ENCODE data around the gene CDC42EP4. TPM values are rescaled to one million over a fixed set of nuclear protein-coding genes. Genes with fewer than 3 reads are reported as not detected.
A peak's percentile ranks its signal among the peaks of the same experiment; 100 is the strongest.
"Not testable (repeated sequence)": the region's sequence is repeated elsewhere in the genome, so short reads cannot be mapped to it uniquely, and the experiment has no call there.

The CDC42EP4 gene
- total RNA-seq, 2 donors from 2014 or later: 35.4 to 56.0 TPM

DNA sequence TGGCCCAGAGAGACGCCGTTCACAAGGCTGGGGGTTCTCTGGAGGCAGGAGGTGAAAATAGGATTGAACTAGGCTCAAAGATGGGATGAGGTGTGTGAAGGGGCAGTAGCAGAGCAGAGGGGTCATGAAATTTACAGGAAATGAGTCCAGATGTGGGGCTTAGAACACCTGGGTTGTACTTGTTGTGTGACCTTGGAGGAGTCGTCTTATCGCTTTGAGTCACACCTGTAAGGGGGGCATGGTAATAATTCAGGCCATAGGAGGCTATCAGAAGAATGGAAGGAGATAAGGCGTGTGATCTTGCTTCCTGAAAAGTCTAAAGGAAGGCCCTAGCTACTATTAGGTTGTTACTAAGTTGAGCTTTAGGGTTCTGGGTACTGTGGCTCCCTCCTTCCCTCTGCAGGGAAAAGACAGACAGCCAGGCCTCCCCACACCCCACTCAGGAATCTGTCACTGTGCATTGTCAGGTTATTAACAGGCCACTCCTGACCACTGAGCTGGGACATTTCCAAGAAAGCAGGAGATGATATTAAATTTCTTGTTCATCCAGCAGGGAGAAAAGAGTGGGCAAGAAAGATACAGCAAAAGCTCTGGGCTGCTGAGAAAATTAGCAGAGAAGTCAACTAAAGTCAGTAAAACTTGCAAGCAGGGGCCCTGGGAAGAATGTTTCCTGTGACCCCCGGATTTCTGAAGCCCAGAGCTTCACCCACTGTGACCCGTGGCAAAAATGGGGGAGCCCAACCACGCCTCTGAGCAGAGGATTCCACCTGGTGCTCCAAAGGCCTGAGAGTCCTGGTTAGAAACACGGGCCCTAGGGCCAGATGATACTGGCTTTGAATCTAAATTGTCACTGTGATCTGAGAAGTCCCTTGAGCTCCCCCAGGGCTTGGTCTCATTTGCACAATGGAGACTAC lies 6.0 kb upstream of the CDC42EP4 start:
- Histone ChIP-seq H3K4me1 (peaks cover 0 to 15% of the 10 kb centered on the region in 2 donors), H3K4me3 (no peak overlapping the region), H3K9me3 (no peaks in the 10 kb centered on the region), H3K27ac (no peak overlapping the region), H3K27me3 (no peaks in the 10 kb centered on the region), H3K36me3 (no peaks in the 10 kb centered on the region)
- TF ChIP-seq, protein P1, sequence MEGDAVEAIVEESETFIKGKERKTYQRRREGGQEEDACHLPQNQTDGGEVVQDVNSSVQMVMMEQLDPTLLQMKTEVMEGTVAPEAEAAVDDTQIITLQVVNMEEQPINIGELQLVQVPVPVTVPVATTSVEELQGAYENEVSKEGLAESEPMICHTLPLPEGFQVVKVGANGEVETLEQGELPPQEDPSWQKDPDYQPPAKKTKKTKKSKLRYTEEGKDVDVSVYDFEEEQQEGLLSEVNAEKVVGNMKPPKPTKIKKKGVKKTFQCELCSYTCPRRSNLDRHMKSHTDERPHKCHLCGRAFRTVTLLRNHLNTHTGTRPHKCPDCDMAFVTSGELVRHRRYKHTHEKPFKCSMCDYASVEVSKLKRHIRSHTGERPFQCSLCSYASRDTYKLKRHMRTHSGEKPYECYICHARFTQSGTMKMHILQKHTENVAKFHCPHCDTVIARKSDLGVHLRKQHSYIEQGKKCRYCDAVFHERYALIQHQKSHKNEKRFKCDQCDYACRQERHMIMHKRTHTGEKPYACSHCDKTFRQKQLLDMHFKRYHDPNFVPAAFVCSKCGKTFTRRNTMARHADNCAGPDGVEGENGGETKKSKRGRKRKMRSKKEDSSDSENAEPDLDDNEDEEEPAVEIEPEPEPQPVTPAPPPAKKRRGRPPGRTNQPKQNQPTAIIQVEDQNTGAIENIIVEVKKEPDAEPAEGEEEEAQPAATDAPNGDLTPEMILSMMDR (IDR thresholded peaks at IDR 0.05): no peak
- no peak for DNase-seq (ENCODE audit: low spot score)

DNA sequence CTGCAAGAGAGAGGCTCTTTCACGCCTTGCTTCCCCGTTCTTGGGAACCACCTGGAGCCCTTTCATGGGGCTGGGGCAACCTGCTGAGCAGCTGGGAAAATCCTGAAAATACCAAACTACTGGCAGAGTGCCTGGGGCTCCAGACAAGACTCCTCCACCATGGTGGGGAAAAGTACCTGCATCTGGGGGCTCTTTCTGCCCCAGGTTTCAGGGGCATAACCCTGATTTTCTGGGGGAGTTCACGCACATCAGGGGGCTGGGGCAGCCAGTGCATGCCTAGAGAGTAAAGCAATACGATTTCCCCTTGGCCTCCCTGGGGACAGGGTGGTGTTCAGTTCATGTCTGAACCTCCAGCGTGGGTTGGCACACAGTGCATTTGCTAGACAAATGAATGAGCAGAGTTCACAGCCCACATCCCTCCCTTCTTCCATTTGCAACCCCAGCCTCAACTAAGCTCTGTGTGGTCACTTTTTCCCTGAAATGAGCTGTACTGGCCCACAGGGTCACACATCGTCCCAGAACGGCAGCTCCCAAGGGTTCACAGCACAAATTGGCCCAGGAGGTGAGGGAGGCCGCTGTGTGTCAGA lies 5.2 kb upstream of the CDC42EP4 start:
- Histone ChIP-seq H3K27ac (no peak overlapping the region), H3K9me3 (no peaks in the 10 kb centered on the region), H3K27me3 (no peaks in the 10 kb centered on the region), H3K4me1 (peaks cover 0 to 21% of the 10 kb centered on the region in 2 donors), H3K4me3 (no peak overlapping the region), H3K36me3 (no peaks in the 10 kb centered on the region)
- DNase-seq (ENCODE audit: low spot score): no peak
- TF ChIP-seq, protein P1 (IDR thresholded peaks at IDR 0.05): no peak

DNA sequence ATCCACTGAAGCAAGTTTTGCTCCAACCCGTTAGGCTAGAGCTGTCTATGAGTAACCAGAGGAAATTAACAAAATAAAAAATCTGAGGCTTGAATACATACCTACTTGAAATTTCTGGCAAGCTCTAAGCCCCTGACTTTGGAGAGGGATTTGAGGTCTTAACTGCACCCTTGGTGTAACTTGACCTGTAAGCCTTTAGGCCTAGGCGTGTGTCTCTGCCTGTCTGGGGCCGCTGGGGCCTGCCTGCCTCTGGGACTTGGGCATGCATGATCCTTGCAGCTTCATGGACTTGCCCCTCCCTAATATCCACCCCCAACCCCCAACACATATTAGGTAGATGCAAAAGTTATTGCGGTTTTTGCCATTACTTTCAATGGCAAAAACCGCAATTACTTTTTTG lies 3.7 kb upstream of the CDC42EP4 start:
- no peak for DNase-seq (ENCODE audit: low spot score)
- Histone ChIP-seq H3K36me3 (no peaks in the 10 kb centered on the region), H3K9me3 (no peaks in the 10 kb centered on the region), H3K27ac (no peak overlapping the region), H3K4me3 (no peak overlapping the region), H3K4me1 (peaks cover 0 to 21% of the 10 kb centered on the region in 2 donors), H3K27me3 (no peaks in the 10 kb centered on the region)
- TF ChIP-seq, protein P1 (IDR thresholded peaks at IDR 0.05): no peak

DNA sequence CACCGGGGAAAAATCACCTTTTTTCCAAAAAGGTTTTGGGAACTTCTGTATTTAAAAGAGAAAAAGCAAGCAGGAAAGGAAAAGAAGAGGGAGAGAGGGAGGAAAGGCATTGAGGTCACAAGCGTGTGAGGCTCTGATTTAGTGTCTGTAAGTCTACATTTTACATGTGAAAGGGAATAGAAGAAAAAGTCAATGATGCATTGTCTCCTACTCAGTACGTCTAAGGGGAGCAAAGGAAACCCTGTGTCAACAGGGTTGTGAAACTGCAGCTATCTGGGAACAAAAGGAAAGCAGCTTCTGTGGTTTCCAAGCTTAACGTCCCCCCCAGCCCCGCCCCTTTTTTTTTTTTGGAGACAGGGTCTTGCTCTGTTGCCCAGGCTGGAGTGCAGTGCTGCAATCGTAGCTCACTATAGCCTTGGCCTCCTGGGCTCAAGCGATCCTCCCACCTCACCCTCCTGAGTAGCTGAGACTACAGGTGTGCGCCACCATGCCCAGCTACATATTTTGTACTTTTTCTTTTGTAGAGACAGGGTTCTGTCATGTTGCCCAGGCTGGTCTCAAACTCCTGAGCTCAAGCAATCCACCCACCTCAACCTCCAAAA lies 1.8 kb upstream of the CDC42EP4 start:
- peaks cover 0 to 39% of the 10 kb centered on the region in 2 donors for H3K4me1 ChIP-seq
- no peak for DNase-seq (ENCODE audit: low spot score)
- no peaks in the 10 kb centered on the region for H3K36me3 ChIP-seq
- no peak overlapping the region for H3K4me3 ChIP-seq
- H3K27me3 ChIP-seq: no peaks in the 10 kb centered on the region
- H3K27ac ChIP-seq: no peak overlapping the region
- TF ChIP-seq, protein P1 (IDR thresholded peaks at IDR 0.05): no peak
- no peaks in the 10 kb centered on the region for H3K9me3 ChIP-seq

DNA sequence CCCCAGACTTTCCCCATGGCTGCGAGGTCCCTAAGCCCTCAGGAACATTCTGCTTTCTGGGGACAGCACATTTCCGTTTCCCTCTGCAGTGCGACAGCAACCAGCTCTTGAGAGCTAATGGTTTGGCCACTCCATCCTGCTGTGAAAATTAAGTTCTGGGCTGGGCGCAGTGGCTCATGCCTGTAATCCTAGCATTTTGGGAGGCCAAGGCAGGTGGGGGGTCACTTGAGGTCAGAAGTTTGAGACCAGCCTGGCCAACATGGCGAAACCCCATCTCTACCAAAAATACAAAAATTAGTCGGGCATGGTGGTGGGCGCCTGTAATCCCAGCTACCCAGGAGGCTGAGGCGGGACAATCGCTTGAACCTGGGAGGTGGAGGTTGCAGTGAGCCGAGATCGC lies 1.1 kb upstream of the CDC42EP4 start:
- Histone ChIP-seq H3K27ac (peak overlapping the region; percentile 98 to 99), H3K4me1 (peaks cover 0 to 44% of the 10 kb centered on the region in 2 donors)
- not testable (repeated sequence) for H3K36me3 ChIP-seq; H3K27me3 ChIP-seq; H3K4me3 ChIP-seq; DNase-seq (ENCODE audit: low spot score); H3K9me3 ChIP-seq

DNA sequence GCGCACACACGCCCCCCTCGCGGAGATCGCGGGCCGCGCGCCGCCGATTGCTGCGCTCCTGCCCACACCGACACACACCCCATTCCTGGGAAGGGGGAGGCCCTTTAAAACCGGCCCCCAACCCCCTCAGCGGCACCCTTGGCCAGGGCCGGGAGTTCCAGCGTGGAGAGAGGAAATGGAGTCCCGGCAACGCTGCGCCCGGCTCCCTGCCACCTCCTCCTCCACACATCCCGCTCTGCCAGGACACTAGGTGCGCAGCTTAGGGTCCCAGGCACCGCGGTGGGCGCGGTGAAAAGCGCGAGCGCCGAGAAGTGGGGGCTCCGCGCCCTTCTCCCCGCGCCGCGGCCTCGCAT lies 397 bp downstream of the CDC42EP4 start:
- H3K27ac ChIP-seq: peak overlapping the region; percentile 98 to 99

More for the DNA sequence above, 397 bp downstream of the CDC42EP4 start:
- no peak for DNase-seq (ENCODE audit: low spot score)
- no peaks in the 10 kb centered on the region for H3K36me3 ChIP-seq
- H3K9me3 ChIP-seq: no peaks in the 10 kb centered on the region
- H3K4me3 ChIP-seq: peak overlapping the region; percentile 91 to 94
- TF ChIP-seq, protein P1 (IDR thresholded peaks at IDR 0.05): no peak
- no peaks in the 10 kb centered on the region for H3K27me3 ChIP-seq
- H3K4me1 ChIP-seq: peaks cover 0 to 46% of the 10 kb centered on the region in 2 donors

Measured in right atrium auricular region (tissue), 2 donors.